Liver (tissue), 3 donors: ENCODE results near the gene BACE1-AS.

Source experiments
- RXRA ChIP-seq, 2 donors: IDR thresholded peaks; 2 replicates each; pipeline ENCODE4 v1.6.1; 2017 to 2018; ENCODE audit warnings: antibody characterized with exemption in 2 of 2, mild to moderate bottlenecking in 1 of 2
- TF ChIP-seq, protein P1 (sequence below): fragments of 150-350 bp; IDR thresholded peaks from 2 replicates; pipeline ENCODE4 v1.5.1; 2017; ENCODE audit warnings: improper control_type of control experiment, low read depth, low read length; ENCODE audit not compliant: missing input control
- donor health status: healthy.
- donor health status: healthy.

DNA sequence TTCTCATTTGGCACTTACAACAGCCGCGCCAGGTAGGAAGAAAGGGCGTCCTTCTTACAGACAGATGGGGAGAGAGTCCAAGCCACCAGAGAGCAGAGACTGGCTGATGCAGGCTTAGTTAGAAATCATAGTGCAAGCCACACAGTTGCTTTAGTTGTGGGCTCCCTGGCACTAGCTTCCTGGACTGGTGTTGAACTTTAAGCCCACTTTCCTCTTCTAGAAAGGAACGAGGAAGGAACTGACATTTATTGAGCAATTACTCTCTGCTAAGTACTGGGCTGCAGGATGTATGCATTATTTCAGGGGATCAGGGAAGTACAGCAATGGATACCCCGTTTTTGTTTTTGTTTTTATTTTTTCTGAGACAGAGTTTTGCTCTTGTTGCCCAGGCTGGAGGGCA is 21.9 kb downstream of the BACE1-AS start:
- TF ChIP-seq, protein P1, sequence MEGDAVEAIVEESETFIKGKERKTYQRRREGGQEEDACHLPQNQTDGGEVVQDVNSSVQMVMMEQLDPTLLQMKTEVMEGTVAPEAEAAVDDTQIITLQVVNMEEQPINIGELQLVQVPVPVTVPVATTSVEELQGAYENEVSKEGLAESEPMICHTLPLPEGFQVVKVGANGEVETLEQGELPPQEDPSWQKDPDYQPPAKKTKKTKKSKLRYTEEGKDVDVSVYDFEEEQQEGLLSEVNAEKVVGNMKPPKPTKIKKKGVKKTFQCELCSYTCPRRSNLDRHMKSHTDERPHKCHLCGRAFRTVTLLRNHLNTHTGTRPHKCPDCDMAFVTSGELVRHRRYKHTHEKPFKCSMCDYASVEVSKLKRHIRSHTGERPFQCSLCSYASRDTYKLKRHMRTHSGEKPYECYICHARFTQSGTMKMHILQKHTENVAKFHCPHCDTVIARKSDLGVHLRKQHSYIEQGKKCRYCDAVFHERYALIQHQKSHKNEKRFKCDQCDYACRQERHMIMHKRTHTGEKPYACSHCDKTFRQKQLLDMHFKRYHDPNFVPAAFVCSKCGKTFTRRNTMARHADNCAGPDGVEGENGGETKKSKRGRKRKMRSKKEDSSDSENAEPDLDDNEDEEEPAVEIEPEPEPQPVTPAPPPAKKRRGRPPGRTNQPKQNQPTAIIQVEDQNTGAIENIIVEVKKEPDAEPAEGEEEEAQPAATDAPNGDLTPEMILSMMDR: no peak
- no peak for TF ChIP-seq RXRA (IDR thresholded peaks at IDR 0.05)
